Measurements from ENCODE around the gene PSME2. TPM values are rescaled to one million over a fixed set of nuclear protein-coding genes. Genes with fewer than 3 reads are reported as not detected.

Gene PSME2
- total and polyA plus RNA-seq, 2 of the 13 experiments (the other 11 are each of a cell fraction or from before 2014, with no cell fraction given), result 332 to 716 TPM

- TF ChIP-seq TRAFD1 (CRISPR knock-in tag; IDR thresholded peaks at IDR 0.05; ENCODE audit: borderline replicate concordance) (no peak), SRSF1 (optimal IDR thresholded peaks at IDR 0.05; ENCODE audit: low read depth, low read length) (no peak), ZNF276 (CRISPR knock-in tag; IDR thresholded peaks at IDR 0.05; ENCODE audit: low read depth) (0 out of 2 replicates have a peak, but pooled peaks have one; percentile 29), TEAD3 (CRISPR knock-in tag; optimal IDR thresholded peaks at IDR 0.05; ENCODE audit: borderline replicate concordance) (peak; percentile 17), ZNF83 (CRISPR knock-in tag; IDR thresholded peaks at IDR 0.05; ENCODE audit: borderline replicate concordance) (no peak), RCOR2 (CRISPR knock-in tag; IDR thresholded peaks at IDR 0.05) (no peak), ZBTB20 (CRISPR knock-in tag; IDR thresholded peaks at IDR 0.05; ENCODE audit: borderline replicate concordance, low read depth) (no peak), ZNF839 (CRISPR knock-in tag; IDR thresholded peaks at IDR 0.05; ENCODE audit: borderline replicate concordance) (no peak), TP53 (CRISPR knock-in tag; conservative IDR thresholded peaks at IDR 0.05) (no peak), ZNF496 (CRISPR knock-in tag; IDR thresholded peaks at IDR 0.05; ENCODE audit: insufficient replicate concordance) (no peak), POLR2AphosphoS5 (IDR thresholded peaks at IDR 0.05; ENCODE audit: low read depth, low read length) (peak; percentile 16; the same call in 1 of the 2 replicates), ZNF280B (CRISPR knock-in tag; IDR thresholded peaks at IDR 0.05; ENCODE audit: borderline replicate concordance) (no peak)
Observed at GRCh38 chr14:24100197-24100981, 46.0 kb downstream of the PSME2 start (continued).
